Activated CD8-positive, alpha-beta memory T cell treated with anti-CD3 and anti-CD28 coated beads, Interleukin-2, amount 50 U/mL, for 24 hours (primary cell): ENCODE results near the gene SLC2A4RG.

Experiments used
- DNase-seq: peaks from one replicate; pipeline ENCODE4 v3.0.0-alpha.2; 2020; ENCODE audit errors: extremely low read depth

The SLC2A4RG gene

DNA sequence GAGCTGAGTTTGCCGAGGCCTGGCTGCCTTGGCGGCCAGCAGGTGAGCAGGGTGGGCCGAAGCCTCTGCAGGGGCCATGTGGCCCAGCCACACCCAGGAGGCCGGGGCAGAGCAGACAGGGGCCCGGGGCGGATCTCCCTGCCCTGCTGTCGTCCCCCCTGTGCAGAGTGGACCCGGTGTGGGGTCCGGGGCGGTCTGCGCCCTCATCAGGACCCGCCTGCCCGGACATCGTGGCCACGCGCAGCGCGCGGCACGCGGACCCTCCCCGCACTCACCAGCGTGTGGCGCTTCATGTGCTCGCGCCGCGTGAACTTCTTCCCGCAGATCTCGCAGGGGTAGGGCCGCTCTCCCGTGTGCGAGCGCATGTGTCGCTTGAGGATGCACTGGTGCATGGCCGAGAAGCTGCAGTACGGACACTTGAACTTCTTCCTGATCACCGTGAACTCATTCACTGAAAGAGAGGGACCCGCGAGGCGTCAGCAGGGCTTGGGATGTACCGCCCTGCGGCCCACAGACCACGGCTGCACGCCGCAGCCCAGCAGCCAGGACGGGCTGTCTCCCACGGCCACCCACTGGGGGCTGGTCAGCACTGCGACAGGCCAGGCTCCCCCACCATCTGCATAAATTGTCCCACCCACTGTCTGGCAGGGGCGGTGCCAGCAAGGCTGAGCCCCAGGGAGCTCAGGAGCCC lies 13.0 kb downstream of the SLC2A4RG start:
- no peak for DNase-seq

DNA sequence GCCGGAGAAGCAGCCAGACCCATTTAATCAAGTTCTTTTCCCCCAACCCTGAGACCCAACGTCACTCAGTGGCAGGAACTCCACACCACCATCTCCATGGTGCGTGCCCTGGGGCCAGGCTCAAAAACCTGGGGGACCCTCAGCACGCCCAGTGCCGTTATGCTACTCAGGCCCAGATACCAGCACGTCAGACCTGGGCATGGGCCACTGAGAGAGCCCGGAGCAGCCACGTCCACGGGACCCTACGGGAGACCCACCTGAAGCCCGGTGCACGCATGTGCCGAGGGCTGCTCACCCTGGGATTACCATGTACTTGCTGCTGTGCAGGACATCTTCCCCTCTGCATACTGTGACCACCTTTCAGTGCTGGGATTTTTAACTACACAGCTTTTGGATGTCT lies 13.8 kb downstream of the SLC2A4RG start:
- no peak for DNase-seq

DNA sequence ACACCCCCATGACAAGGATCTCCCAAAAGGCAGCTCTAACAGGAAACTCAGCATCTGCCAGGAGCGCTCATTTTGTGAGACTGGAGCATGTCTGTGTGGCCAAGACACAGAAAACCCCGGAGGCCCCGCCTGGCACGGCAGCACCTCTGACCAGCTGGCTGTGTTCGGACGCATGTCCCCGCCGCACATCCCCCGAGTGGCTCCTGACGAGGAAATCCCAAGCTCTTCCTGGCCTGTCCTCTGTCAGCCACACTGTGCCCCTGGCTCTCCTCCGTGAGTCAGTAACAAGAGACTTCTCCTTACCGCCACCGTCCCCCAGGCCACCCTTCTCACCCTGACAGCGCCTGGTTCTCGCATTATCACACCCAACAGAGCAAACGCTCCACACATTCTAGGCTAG lies 14.4 kb downstream of the SLC2A4RG start:
- no peak for DNase-seq

DNA sequence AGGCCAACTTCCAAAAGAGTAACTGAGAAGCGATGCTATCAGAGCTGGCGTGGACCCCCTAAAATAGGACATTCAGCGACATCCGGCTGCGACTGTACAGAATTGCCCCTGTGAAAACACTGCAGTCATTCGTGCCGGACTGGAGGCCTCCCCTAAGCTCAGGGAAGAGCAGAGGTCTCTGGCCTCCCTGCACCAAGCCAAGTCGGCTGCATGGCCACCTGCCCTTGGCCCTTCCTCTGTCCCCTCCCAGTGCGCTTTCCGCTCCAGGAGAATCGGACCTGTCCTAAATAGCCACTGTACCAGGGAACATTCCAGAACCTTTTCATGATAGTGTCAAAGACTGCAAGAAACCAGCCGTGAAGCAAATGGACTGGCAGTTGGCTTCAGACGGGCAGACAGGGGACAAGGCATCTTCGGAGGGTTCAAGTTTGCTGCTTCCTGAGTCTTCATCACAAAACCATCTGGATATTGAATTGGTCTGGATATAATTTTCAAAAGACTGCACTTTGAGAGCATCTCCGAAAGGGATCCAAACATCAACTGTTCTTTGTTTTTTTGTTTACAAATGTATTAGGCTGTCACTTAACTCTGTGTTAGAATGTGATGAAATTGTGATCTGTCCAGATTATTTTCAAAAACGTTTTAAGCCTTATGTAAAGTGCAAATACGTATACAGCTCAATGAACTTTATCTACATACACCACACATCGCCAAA lies 16.5 kb downstream of the SLC2A4RG start:
- DNase-seq, result no peak

DNA sequence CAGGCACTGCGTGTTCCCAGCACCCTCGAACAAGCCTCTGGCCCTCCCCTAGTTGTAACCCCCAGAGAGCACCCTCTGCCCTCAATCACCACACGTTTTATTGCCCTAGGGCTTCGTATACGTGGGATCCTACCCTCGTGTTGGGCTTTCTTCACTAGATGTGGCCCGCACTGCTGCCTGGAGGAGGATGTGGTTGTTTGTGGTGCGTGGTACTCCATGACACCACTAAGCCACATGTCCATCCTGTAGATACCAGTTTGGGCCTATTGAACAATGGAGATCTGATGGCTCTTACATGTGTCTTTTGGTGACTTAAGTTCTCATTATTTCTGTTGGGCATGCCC lies 17.0 kb downstream of the SLC2A4RG start:
- DNase-seq, result no peak

DNA sequence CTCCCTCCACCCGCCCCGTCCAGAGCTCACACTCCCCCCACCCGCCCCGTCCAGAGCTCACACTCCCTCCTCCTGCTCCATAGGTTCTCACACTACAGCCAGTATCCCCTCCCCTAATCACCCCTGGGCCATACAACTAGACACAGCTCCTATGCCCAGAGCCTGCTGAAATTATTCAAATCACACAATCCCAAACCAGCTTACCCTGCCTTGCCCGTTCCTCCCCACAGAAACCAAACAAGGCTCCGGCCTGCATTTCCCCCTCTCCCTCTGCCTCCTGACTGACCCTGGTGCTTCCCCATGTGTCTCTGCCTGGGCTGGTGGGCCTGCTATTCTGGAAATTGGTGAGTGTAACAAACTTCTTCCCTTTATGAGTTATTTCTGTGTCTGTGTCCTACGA lies 18.6 kb downstream of the SLC2A4RG start:
- DNase-seq, result no peak

DNA sequence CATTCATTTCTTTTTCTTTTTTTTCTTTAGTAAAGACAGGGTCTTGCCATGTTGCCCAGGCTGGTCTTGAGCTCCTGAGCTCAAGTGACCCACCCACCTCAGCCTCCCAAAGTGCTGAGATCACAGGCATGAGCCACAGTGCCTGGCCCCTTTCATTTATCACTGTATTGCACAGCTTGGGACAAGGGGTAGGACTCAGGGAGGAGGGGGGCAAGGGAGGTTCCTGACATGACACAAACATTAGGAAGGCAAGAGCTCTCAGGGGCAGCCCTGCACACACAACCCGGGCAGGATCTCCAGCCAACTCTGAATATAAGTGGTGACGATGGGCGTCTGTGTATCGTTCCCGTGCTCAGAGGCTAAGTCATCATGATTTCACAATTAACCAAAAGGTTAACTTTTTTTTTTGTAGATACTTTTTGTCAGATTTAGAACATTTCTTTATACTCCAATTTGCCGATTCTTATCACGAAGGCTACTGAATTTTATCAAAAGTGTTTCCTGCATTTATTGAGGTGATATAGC lies 19.9 kb downstream of the SLC2A4RG start:
- no peak for DNase-seq

DNA sequence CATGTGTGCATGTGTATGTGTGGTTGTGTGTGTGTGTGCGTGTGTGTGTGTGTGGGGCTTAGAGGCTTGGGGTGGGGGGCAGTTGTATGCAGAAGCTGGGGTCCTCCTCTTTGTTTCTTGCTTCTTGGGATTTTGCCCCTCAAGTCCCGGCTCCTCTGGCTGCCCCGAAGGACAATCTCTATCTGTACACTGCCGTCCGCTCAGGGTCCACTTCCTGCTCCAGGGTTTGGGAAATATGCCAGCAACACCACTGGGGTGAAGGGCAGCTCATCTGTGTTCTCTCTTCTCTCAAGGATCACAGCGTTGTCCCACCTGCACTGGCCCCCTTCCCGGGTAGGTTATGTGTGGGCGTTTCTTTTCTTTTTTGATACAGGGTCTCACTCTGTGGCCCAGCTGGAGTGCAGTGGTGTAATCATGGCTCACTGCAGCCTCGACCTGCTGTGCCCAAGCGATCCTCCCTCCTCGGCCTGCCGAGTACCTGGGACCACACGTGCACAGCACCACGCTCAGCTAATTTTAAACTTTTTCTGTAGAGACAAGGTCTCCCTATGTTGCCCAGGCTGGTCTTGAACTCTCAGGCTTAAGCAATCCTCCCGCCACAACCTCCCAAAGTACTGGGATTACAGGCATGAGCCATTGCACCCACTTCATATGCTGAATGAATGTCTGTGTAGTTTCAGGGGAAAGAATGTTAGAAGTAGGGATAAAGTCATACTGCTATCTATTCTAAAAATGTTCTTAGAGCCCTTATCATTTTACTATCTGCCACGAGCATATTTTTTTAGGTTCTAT lies 25.7 kb downstream of the SLC2A4RG start:
- DNase-seq, result no peak

DNA sequence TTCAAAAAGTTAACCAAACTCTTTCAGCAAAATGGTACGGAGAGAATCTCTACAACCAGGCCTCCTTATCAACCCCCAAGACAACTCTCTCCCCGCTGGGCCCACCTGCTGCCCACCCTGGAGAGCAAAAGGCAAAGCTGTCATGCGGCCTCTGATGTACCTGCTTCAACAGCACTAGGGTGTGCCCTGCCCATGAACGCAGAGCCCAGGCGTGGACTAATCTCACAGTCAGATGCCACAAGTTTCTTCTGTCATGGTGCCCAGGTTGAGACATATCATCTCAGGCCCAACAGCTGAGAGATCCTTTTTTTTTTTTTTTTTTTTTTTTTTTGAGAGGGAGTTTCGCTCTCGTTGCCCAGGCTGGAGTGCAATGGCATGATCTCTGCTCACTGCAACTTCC lies 26.3 kb downstream of the SLC2A4RG start:
- DNase-seq, result no peak

DNA sequence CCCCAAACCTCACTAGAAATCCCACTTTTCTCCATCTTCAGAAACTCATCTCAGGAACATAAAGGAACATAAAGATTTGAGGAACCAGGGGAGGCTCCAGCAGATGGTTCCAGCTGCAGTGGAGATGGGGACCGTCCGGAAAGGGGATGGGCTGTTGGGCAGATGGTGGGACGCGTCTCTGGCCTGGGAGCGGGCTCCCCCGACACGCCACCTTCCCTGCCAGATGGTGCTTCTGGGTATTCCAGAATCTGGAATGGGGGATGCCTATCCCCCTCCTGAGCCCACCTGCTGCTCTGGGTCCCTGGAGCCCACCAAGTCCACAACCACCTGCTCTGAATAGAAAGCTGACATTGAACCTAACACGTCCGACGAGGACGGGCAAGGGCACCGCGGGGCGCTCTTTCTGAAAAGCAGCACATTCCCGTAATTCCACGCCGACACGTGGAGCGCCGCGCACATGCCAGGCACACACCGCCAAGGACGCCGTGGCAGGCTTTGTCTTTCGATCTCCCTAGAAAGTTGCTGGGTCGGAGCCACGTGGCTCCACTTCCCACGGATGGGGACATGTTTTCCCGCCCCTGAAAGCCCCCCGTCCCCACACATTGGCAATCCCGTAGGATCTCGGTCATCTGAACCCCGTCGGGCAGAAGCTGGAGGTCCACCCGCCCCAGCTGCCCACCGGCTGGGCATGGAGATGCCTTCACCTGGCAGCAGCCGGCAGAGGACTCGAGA lies 27.3 kb downstream of the SLC2A4RG start:
- DNase-seq, result no peak

DNA sequence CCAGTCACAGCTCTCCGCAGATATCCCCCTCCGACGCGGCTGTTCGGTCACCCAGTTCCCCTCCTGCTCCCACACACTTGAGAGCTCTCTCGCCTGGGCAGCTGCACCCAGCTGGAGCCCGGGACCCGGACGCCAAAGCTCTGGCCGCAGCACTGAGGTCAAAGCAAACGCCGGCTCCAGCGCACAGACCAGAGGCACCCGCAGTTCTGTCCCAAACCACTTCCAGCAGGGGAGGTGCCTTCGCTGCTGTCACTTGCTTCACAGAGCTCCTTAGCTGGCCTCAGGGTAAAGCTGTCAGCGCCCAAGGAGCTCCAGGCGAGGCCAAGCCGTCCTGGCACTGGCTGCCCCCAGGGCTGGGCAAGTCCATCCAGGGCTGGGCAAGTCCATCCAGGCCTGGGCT lies 27.9 kb downstream of the SLC2A4RG start:
- DNase-seq, result no peak

DNA sequence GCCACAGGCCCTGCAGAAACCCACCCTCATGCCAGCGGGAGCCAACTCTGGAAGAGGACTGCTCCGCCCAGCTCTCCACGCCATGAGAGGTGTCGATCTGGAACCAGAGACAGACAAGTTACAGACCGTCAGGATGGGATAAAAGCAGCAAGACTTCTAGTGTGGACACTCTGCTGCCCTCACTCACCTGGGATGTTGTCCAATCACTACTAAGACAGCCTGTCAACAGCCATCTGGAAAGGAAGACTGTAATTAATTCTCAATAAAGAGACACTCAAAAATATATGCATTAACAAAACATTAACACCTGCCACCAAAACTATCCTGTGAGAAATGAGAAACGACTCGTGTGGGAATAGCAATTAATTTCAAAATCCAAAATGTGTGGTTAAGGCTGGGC lies 28.3 kb downstream of the SLC2A4RG start:
- DNase-seq, result no peak

DNA sequence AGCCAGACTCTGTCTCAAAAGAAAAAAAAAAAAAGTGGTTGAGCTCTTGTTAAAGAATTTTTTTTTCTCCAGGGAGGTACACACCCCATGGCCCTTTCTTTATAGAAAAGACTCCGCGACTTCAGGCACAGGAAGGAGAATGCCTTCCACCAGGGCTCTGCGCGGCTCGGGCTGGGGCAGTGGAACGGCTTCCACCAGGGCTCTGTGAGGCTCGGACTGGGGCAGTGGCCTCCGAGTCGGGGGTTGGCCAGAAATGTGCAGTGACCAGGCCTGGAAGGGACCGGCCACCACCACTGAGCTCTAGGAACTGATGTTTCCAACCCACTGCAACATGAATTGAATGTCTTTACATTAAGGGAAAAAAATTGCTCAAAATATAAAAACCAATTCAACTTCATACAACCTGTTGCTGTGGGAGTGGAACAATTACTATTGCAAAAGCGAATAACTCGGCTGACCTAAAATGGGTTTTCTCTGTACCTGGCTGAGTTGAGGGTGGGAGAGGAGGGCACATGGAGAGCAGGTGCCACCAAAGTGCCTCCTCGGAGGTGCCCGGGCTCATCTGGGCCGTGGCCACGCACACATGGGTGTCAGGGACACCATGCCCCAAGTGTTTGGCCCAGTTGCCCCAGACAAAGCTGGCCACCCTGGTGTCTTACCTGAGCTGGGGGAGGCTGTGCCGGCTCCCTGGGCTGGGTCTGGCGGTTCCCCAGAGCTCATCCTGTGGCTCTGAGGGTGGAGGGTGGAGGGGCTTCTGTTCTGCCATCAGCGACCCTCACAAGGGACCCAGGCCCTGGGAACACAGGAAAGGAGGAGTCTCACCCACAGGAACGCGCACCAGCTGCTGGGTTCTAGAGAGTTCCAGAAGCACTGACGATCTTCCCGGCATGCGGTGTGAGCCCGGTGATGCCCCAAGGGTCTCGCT lies 29.3 kb downstream of the SLC2A4RG start:
- no peak for DNase-seq

DNA sequence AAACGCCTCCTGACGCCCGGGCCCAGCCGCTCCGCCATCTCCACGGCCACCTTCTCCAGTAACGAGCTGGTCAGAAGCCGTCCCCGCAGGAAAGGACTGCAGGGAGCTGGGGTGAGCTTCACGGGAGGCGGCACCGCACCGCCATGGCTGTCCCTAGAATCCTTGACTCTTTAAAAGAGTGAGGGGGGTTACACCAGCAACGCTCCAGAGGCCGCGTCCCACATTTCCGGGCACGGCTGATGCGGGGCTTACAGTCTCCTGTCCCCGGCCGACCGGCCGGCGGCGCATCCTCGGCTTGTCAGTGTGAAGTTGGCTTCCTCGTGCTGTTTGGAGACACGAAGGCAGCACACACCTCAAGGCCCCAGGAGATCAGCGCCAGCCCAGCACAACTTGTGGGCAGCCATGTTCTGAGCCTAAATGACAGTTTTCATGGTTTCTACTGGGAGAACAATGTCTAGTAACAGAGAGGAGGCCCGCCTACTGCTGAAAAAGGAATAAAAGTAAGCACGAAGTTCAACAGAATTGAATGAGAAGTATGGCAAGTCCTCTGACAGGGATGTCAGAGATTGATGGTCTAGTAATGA lies 30.4 kb downstream of the SLC2A4RG start:
- DNase-seq, result no peak

DNA sequence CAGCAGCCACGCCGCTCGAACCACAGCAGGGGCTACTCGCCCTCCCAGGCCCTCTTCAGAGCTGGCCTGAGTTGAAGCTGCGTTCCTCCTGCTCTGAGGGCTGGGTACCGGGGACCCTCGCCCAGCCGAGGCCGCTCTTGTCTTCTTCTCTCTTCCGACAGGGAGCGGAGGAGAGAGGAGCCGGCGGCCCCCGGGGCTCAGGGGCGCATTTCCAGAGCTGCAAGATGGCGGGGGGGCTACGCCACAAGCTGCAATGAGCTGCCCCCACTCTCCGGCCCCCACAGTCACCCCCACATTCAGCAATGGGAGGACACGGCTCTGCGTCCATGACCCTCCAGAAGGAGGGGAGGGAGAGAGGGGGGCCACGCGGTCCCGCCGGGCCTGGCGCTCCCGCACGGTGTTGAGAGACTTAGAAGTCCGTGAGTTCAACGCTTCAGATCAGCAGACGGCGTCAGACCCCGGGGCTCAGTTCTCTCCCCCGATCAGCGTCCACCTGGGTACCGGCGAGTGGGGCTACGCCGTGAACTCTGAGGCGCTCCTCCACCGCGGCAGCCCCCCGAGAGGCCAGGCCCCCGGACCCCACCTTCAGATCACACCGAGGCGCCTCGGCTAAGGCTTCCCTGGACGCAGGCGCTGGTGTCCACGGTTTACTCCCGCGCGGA lies 31.6 kb downstream of the SLC2A4RG start:
- DNase-seq, result no peak

DNA sequence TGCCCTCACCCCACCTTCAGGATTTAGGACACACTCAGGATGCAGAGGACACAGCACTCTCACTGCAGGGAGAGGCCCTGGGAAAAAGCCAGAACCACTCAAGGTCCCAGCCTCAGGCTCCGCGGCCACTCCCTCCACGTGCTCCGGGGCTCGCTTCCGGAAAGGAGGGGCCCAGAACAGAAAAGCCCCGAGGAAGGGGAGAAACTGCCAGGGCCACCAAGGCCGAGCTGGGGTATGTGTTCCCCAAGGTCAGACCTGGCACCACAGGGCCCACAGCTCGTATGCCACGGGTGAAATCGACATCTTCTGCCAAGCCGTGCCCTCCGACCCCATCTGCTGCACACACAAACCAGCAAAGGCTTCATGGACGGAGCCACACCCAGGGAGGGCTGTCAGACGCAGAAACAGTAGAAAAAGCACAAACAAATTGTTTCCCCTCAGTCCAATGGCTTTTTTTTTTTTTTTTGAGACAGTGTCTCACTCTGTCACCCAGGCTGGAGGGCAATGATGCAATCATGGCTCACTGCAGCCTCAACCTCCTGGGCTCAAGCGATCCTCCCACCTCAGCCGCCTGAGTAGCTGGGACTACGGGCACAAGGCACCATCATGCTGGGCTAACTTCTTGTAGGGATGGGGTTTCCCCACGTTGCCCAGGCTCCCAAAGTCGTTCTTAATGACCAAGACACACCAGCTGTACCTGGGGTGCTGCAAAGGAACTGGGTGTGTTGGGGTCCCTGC lies 33.4 kb downstream of the SLC2A4RG start:
- DNase-seq, result no peak

DNA sequence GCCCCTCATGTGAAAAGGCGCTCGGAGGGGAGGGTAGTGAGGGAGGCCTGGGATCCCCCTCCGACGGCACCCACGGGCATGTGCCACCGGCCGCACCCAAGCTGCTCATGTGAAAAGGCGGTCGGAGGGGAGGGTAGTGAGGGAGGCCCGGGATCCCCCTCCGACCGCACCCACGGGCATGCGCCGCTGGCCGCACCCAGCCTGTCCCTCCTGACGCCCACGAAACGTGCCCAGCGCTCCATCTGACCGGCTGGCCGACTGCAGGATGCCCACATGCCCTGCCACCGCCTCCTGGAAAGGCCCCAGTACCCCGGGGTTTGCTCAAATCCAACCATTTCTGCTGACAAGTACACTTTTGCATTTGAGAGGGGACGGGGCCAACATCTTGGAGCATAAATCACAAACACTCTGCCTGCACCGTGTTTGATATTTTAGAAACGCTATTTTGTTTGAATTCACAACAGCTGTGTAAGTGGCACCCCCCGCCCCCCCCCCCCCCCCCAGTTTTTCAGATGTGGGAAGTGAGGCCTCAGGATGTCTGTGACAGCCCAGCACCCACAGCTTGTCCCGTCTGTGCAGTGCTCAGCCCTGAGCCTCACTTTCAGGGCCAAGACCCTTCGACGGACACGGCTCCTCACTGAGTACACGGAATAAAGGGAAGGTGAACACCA lies 34.1 kb downstream of the SLC2A4RG start:
- no peak for DNase-seq

DNA sequence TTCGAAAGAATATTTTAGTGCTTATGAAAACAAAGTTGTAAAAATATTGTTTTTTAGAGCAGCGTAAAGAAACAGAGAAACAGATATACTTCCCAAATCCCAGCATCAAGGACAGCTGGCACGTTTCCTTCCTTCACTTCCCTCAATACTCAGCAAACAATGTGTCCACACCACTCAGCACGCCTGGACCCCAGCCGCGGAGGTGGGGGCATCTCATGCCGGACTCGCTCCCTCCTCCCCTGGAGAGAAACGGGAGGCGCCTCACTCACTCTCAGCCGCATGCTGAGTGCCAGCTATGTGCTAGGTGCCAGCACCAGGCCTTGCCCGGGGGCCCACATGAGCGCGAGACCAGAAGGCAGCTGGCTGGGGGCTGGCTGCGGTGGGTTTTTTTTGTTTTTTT lies 34.7 kb downstream of the SLC2A4RG start:
- DNase-seq, result no peak
